HG03095 (cell line): ENCODE data around the gene MAPK1.

ENCODE experiments used
- ATAC-seq: cut with Tn5 transposase; IDR thresholded peaks from one replicate; pipeline ENCODE4 v1.9.1; 2021; ENCODE audit warnings: moderate library complexity; ENCODE audit not compliant: unreplicated experiment

MAPK1 gene

DNA sequence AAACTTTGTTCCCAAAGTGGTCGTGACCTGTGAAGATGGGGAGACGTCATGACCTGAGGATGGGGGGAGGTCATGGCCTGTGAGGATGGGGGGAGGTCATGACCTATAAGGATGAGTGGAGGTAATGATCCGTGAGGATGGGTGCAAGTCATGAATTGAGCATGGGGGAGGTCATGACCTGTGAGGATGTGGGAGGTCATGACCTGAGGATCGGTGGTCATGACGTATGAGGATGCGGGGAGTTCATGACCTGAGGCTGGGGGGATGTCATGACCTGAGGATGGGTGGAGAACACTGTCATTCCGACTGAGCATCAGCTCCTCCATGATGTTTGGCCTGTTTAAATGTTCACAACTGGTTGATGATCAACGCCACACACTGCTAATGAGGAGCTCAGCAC, 157.8 kb downstream of the MAPK1 start:
- ATAC-seq, result no peak

DNA sequence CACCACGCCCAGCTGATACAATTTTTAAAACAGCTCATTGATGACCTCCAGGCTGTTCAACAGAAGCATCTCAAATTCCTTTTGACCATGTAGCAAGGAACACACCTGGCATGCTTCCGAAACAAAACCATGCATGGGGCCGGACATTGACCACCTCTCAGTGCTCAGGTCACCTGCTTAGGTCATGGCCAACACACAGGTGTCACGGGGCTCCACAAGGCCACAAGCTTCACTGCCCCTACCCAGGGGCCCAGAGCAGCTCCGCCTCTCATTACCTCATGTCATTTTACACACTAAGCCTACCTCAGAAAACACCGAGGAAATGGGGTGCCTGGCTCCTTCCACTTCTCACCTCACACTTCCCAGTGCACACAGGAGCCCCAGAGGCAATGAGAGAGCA, 158.5 kb downstream of the MAPK1 start:
- ATAC-seq, result no peak

DNA sequence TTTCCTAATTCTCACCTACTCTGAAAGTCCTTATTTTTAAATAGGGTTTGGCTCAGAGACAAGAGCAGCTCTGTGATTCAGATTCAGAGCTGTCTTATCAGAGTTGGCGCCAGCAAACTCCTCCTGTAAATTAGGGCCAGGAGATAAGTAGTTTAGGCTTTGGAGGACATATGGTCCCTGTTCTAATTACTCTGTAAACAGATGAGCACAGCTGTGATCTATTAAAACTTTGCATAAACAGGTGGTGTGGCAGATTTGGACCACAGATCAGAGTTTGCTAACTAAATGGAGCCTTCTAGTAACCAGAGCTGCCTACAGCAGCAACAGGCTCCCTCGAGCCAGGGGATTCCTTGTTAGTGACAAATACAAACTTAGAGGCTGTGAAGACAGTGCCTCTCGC, 159.8 kb downstream of the MAPK1 start:
- no peak for ATAC-seq
